HG03571 (cell line): ENCODE results near the gene ZNF451.
"Not testable (repeated sequence)": the region's sequence is repeated elsewhere in the genome, so short reads cannot be mapped to it uniquely, and the experiment has no call there.

ENCODE experiments used
- ATAC-seq: cut with Tn5 transposase; IDR thresholded peaks from one replicate; pipeline ENCODE4 v1.9.1; 2021; ENCODE audit not compliant: unreplicated experiment

ZNF451 gene

GRCh38 chr6:57089265-57089664 lies 723 bp upstream of the ZNF451 start:
- ATAC-seq = no peak

- peak; percentile 8 for ATAC-seq
These were observed 575 bp downstream of the ZNF451 start for GRCh38 chr6:57090458-57091067.

GRCh38 chr6:57091375-57091774 lies 1.4 kb downstream of the ZNF451 start:
- ATAC-seq = not testable (repeated sequence)

- no peak for ATAC-seq
These were observed 4.7 kb downstream of the ZNF451 start for GRCh38 chr6:57094689-57095088.

- no peak for ATAC-seq
These were observed 7.6 kb downstream of the ZNF451 start for GRCh38 chr6:57097596-57097995.

- ATAC-seq = no peak
These were observed 13.0 kb downstream of the ZNF451 start for GRCh38 chr6:57102976-57103375.

- no peak for ATAC-seq
These were observed 14.3 kb downstream of the ZNF451 start for GRCh38 chr6:57104336-57104735.

- ATAC-seq = no peak
These were observed 17.0 kb downstream of the ZNF451 start for GRCh38 chr6:57106990-57107389.

- peak; percentile 87 for ATAC-seq
These were observed 18.7 kb downstream of the ZNF451 start for GRCh38 chr6:57108691-57109090.

- no peak for ATAC-seq
These were observed 19.9 kb downstream of the ZNF451 start for GRCh38 chr6:57109880-57110279.

- ATAC-seq = no peak
These were observed 23.1 kb downstream of the ZNF451 start for GRCh38 chr6:57113105-57113504.

- no peak for ATAC-seq
These were observed 26.8 kb downstream of the ZNF451 start for GRCh38 chr6:57116776-57117175.

- no peak for ATAC-seq
These were observed 27.8 kb downstream of the ZNF451 start for GRCh38 chr6:57117796-57118195.

GRCh38 chr6:57123111-57123510 lies 33.1 kb downstream of the ZNF451 start:
- ATAC-seq = no peak

- no peak for ATAC-seq
These were observed 37.8 kb downstream of the ZNF451 start for GRCh38 chr6:57127763-57128162.

- ATAC-seq = no peak
These were observed 40.7 kb downstream of the ZNF451 start for GRCh38 chr6:57130661-57131177.

- no peak for ATAC-seq
These were observed 45.0 kb downstream of the ZNF451 start for GRCh38 chr6:57134954-57135353.

GRCh38 chr6:57135885-57136284 lies 45.9 kb downstream of the ZNF451 start:
- ATAC-seq = no peak

- no peak for ATAC-seq
These were observed 47.4 kb downstream of the ZNF451 start for GRCh38 chr6:57137350-57137749.

GRCh38 chr6:57138026-57138425 lies 48.0 kb downstream of the ZNF451 start:
- no peak for ATAC-seq

- ATAC-seq = no peak
These were observed 51.6 kb downstream of the ZNF451 start for GRCh38 chr6:57141451-57142177.

- no peak for ATAC-seq
These were observed 52.2 kb downstream of the ZNF451 start for GRCh38 chr6:57142178-57142525.

- no peak for ATAC-seq
These were observed 53.7 kb downstream of the ZNF451 start for GRCh38 chr6:57143690-57144089.
